ENCODE data around the gene LRRTM4.

Gene LRRTM4

GRCh38 chr2:77512507-77512906 lies 9.7 kb downstream of the LRRTM4 start:
- no peaks in the 10 kb centered on the region for H3K36me3 ChIP-seq (ENCODE audit: control insufficient read depth in 4 of 4, insufficient read depth in 4 of 4, low read length in 3 of 4)
- no peaks in the 10 kb centered on the region for H3K9me3 ChIP-seq (ENCODE audit: control extremely low read depth in 1 of 5, control insufficient read depth in 4 of 5, insufficient read depth in 2 of 5, low read depth in 1 of 5, low read length in 4 of 5)
- H3K4me3 ChIP-seq (ENCODE audit: control insufficient read depth in 1 of 7, extremely low read depth in 1 of 7, insufficient read depth in 4 of 7, low read depth in 2 of 7, low read length in 6 of 7): no peak overlapping the region
- ChIA-PET CTCF (no interaction called here), POLR2A (no interaction called here)
- H3K27ac ChIP-seq (ENCODE audit: insufficient read depth in 1 of 2, low read depth in 1 of 2, low read length in 2 of 2, poor library complexity in 1 of 2, severe bottlenecking in 2 of 2): no peak overlapping the region
- H3K4me1 ChIP-seq (ENCODE audit: control extremely low read depth in 1 of 4, control insufficient read depth in 4 of 4, insufficient read depth in 4 of 4, low read length in 3 of 4): no peaks in the 10 kb centered on the region
- no peaks in the 10 kb centered on the region for H3K27me3 ChIP-seq (replicated peaks in 2 of 5; ENCODE audit: control insufficient read depth in 4 of 5, insufficient read depth in 5 of 5, low read length in 4 of 5)
- no peak for DNase-seq
- WGBS (ENCODE audit: insufficient coverage): 100% methylated on average over 1 of the region's 1 CpG

- WGBS (ENCODE audit: insufficient coverage): no CpG with 5 or more reads among the region's 1 CpG
- H3K36me3 ChIP-seq (ENCODE audit: control insufficient read depth in 4 of 4, insufficient read depth in 4 of 4, low read length in 3 of 4): no peaks in the 10 kb centered on the region
- ChIA-PET POLR2A (no interaction called here), CTCF (no interaction called here)
- H3K27me3 ChIP-seq (replicated peaks in 2 of 5; ENCODE audit: control insufficient read depth in 4 of 5, insufficient read depth in 5 of 5, low read length in 4 of 5): no peaks in the 10 kb centered on the region
- H3K4me1 ChIP-seq (ENCODE audit: control extremely low read depth in 1 of 4, control insufficient read depth in 4 of 4, insufficient read depth in 4 of 4, low read length in 3 of 4): no peaks in the 10 kb centered on the region
- no peak for DNase-seq
- H3K27ac ChIP-seq (ENCODE audit: insufficient read depth in 1 of 2, low read depth in 1 of 2, low read length in 2 of 2, poor library complexity in 1 of 2, severe bottlenecking in 2 of 2): no peak overlapping the region
- no peaks in the 10 kb centered on the region for H3K9me3 ChIP-seq (ENCODE audit: control extremely low read depth in 1 of 5, control insufficient read depth in 4 of 5, insufficient read depth in 2 of 5, low read depth in 1 of 5, low read length in 4 of 5)
- no peak overlapping the region for H3K4me3 ChIP-seq (ENCODE audit: control insufficient read depth in 1 of 7, extremely low read depth in 1 of 7, insufficient read depth in 4 of 7, low read depth in 2 of 7, low read length in 6 of 7)
Measured at GRCh38 chr2:77508511-77508910, 13.7 kb downstream of the LRRTM4 start.

GRCh38 chr2:77507657-77508056 lies 14.5 kb downstream of the LRRTM4 start:
- Histone ChIP-seq H3K9me3 (ENCODE audit: control extremely low read depth in 1 of 5, control insufficient read depth in 4 of 5, insufficient read depth in 2 of 5, low read depth in 1 of 5, low read length in 4 of 5) (no peaks in the 10 kb centered on the region), H3K36me3 (ENCODE audit: control insufficient read depth in 4 of 4, insufficient read depth in 4 of 4, low read length in 3 of 4) (no peaks in the 10 kb centered on the region), H3K27me3 (replicated peaks in 2 of 5; ENCODE audit: control insufficient read depth in 4 of 5, insufficient read depth in 5 of 5, low read length in 4 of 5) (no peaks in the 10 kb centered on the region), H3K27ac (ENCODE audit: insufficient read depth in 1 of 2, low read depth in 1 of 2, low read length in 2 of 2, poor library complexity in 1 of 2, severe bottlenecking in 2 of 2) (no peak overlapping the region), H3K4me1 (ENCODE audit: control extremely low read depth in 1 of 4, control insufficient read depth in 4 of 4, insufficient read depth in 4 of 4, low read length in 3 of 4) (no peaks in the 10 kb centered on the region), H3K4me3 (ENCODE audit: control insufficient read depth in 1 of 7, extremely low read depth in 1 of 7, insufficient read depth in 4 of 7, low read depth in 2 of 7, low read length in 6 of 7) (no peak overlapping the region)
- no peak for DNase-seq
- POLR2A ChIA-PET: no interaction called here
- CTCF ChIA-PET: no interaction called here
- 96% methylated on average over 5 of the region's 6 CpGs for WGBS (ENCODE audit: insufficient coverage)

GRCh38 chr2:77488141-77488540 lies 34.0 kb downstream of the LRRTM4 start:
- POLR2A ChIA-PET: no interaction called here
- Histone ChIP-seq H3K36me3 (ENCODE audit: control insufficient read depth in 4 of 4, insufficient read depth in 4 of 4, low read length in 3 of 4) (no peaks in the 10 kb centered on the region), H3K4me1 (ENCODE audit: control extremely low read depth in 1 of 4, control insufficient read depth in 4 of 4, insufficient read depth in 4 of 4, low read length in 3 of 4) (no peaks in the 10 kb centered on the region), H3K4me3 (ENCODE audit: control insufficient read depth in 1 of 7, extremely low read depth in 1 of 7, insufficient read depth in 4 of 7, low read depth in 2 of 7, low read length in 6 of 7) (no peak overlapping the region), H3K9me3 (ENCODE audit: control extremely low read depth in 1 of 5, control insufficient read depth in 4 of 5, insufficient read depth in 2 of 5, low read depth in 1 of 5, low read length in 4 of 5) (no peaks in the 10 kb centered on the region), H3K27me3 (replicated peaks in 2 of 5; ENCODE audit: control insufficient read depth in 4 of 5, insufficient read depth in 5 of 5, low read length in 4 of 5) (no peaks in the 10 kb centered on the region), H3K27ac (ENCODE audit: insufficient read depth in 1 of 2, low read depth in 1 of 2, low read length in 2 of 2, poor library complexity in 1 of 2, severe bottlenecking in 2 of 2) (no peak overlapping the region)
- no peak for DNase-seq
- CTCF ChIA-PET: no interaction called here
- 83% methylated on average over 7 of the region's 7 CpGs for WGBS (ENCODE audit: insufficient coverage)

GRCh38 chr2:77487074-77487803 lies 34.9 kb downstream of the LRRTM4 start:
- CTCF ChIA-PET: no interaction called here

GRCh38 chr2:77484026-77484425 lies 38.1 kb downstream of the LRRTM4 start:
- peak; percentile 8 to 72 (median 48) for DNase-seq
- ChIA-PET CTCF (no interaction called here), POLR2A (no interaction called here)
- H3K36me3 ChIP-seq (ENCODE audit: control insufficient read depth in 4 of 4, insufficient read depth in 4 of 4, low read length in 3 of 4): no peaks in the 10 kb centered on the region
- H3K4me1 ChIP-seq (ENCODE audit: control extremely low read depth in 1 of 4, control insufficient read depth in 4 of 4, insufficient read depth in 4 of 4, low read length in 3 of 4): no peaks in the 10 kb centered on the region
- no peak overlapping the region for H3K4me3 ChIP-seq (ENCODE audit: control insufficient read depth in 1 of 7, extremely low read depth in 1 of 7, insufficient read depth in 4 of 7, low read depth in 2 of 7, low read length in 6 of 7)
- no peaks in the 10 kb centered on the region for H3K9me3 ChIP-seq (ENCODE audit: control extremely low read depth in 1 of 5, control insufficient read depth in 4 of 5, insufficient read depth in 2 of 5, low read depth in 1 of 5, low read length in 4 of 5)
- no peaks in the 10 kb centered on the region for H3K27me3 ChIP-seq (replicated peaks in 2 of 5; ENCODE audit: control insufficient read depth in 4 of 5, insufficient read depth in 5 of 5, low read length in 4 of 5)
- no peak overlapping the region for H3K27ac ChIP-seq (ENCODE audit: insufficient read depth in 1 of 2, low read depth in 1 of 2, low read length in 2 of 2, poor library complexity in 1 of 2, severe bottlenecking in 2 of 2)

More at GRCh38 chr2:77487074-77487803, 34.9 kb downstream of the LRRTM4 start:
- Histone ChIP-seq H3K27me3 (replicated peaks in 2 of 5; ENCODE audit: control insufficient read depth in 4 of 5, insufficient read depth in 5 of 5, low read length in 4 of 5) (no peaks in the 10 kb centered on the region), H3K4me3 (ENCODE audit: control insufficient read depth in 1 of 7, extremely low read depth in 1 of 7, insufficient read depth in 4 of 7, low read depth in 2 of 7, low read length in 6 of 7) (no peak overlapping the region), H3K4me1 (ENCODE audit: control extremely low read depth in 1 of 4, control insufficient read depth in 4 of 4, insufficient read depth in 4 of 4, low read length in 3 of 4) (no peaks in the 10 kb centered on the region), H3K9me3 (ENCODE audit: control extremely low read depth in 1 of 5, control insufficient read depth in 4 of 5, insufficient read depth in 2 of 5, low read depth in 1 of 5, low read length in 4 of 5) (no peaks in the 10 kb centered on the region), H3K27ac (ENCODE audit: insufficient read depth in 1 of 2, low read depth in 1 of 2, low read length in 2 of 2, poor library complexity in 1 of 2, severe bottlenecking in 2 of 2) (no peak overlapping the region), H3K36me3 (ENCODE audit: control insufficient read depth in 4 of 4, insufficient read depth in 4 of 4, low read length in 3 of 4) (no peaks in the 10 kb centered on the region)
- whole genome bisulfite sequencing (ENCODE audit: insufficient coverage): 88% methylated on average over 13 of the region's 15 CpGs
- no peak for DNase-seq
- POLR2A ChIA-PET: no interaction called here

GRCh38 chr2:77479895-77480294 lies 42.3 kb downstream of the LRRTM4 start:
- ChIA-PET CTCF (no interaction called here), POLR2A (no interaction called here)
- Histone ChIP-seq H3K27me3 (replicated peaks in 2 of 5; ENCODE audit: control insufficient read depth in 4 of 5, insufficient read depth in 5 of 5, low read length in 4 of 5) (no peaks in the 10 kb centered on the region), H3K9me3 (ENCODE audit: control extremely low read depth in 1 of 5, control insufficient read depth in 4 of 5, insufficient read depth in 2 of 5, low read depth in 1 of 5, low read length in 4 of 5) (no peaks in the 10 kb centered on the region), H3K4me3 (ENCODE audit: control insufficient read depth in 1 of 7, extremely low read depth in 1 of 7, insufficient read depth in 4 of 7, low read depth in 2 of 7, low read length in 6 of 7) (no peak overlapping the region), H3K36me3 (ENCODE audit: control insufficient read depth in 4 of 4, insufficient read depth in 4 of 4, low read length in 3 of 4) (no peaks in the 10 kb centered on the region), H3K4me1 (ENCODE audit: control extremely low read depth in 1 of 4, control insufficient read depth in 4 of 4, insufficient read depth in 4 of 4, low read length in 3 of 4) (no peaks in the 10 kb centered on the region), H3K27ac (ENCODE audit: insufficient read depth in 1 of 2, low read depth in 1 of 2, low read length in 2 of 2, poor library complexity in 1 of 2, severe bottlenecking in 2 of 2) (no peak overlapping the region)
- WGBS (ENCODE audit: insufficient coverage): no CpG with 5 or more reads among the region's 3 CpGs
- DNase-seq: no peak
